Activated naive CD8-positive, alpha-beta T cell treated with anti-CD3 and anti-CD28 coated beads, Interleukin-2, amount 50 U/mL, for 16 hours (primary cell): ENCODE measurements around the gene YPEL1.

Experiments
- DNase-seq: peaks from one replicate; pipeline ENCODE4 v3.0.0-alpha.2; 2020; ENCODE audit warnings: low read depth, low spot score

YPEL1 gene, protein sequence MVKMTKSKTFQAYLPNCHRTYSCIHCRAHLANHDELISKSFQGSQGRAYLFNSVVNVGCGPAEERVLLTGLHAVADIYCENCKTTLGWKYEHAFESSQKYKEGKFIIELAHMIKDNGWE

DNA sequence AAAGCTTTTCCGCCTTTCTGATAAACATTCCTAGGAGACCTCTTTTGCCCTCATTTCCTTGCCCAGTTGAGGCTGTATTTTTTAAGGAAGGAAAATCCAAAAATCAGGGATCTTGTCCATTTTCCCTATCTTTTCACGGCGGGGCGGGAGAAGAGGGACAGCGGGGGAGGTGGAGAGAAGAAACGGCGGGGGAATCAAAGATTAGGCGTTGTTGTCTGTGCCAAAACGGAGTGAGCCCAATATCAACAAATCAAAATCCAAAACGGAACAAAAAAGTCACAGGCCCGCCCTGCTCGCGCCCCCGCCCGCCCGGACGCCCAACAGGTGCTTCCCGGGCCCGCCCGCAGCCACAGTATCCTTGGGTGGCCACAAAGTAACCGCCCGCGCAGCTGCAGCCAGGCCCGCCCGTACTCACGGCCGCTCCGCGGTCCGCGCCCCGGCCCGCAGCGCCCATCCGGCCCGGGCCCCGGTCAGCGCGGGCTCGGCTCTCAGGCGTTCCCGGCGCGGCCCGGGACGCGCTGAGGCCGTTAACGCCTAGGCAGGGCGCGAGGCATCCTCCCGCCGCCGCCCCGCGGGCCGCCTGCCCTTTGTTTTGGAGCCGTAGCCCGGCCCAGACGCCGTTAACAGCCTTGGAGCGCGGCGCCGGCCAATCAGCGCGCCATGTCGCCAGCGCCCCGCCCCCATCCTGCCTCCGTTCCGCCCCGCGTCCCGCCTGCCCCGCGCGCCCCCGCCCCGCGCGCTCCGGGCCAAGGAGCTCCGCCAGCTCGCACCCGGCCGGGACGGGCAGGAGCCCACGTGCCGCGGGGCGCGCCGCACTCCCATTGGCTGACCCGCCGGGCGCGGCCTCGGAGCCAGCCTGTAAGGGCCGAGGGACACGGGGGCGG, at the start of gene YPEL1:
TSS of gene YPEL1 (minus strand) at position 595 of the 884 bp plus-strand sequence. CDS start 25,050 bp downstream, outside the sequence.
- DNase-seq = peak; percentile 85

- no peak for DNase-seq
These were observed 44.7 kb upstream of the YPEL1 start for GRCh38 chr22:21780259-21780658.

DNA sequence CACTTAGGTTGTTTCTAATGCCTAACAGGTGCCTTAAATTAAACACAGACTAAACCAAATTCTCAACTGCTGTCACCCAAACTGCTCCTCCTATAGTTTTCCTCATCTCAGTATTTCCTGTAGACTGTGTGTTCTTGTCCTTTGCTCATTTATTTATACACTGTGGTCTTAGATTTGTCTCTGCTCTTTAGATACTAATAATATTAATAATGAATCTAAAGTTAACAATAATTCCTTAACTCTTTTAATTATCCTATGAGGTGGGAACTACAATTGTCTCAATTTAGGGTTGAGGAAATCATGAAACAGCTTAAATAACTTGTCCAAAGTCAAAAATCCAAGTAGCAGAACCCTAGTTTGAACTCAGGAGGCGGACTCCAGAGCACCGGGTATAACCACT, 43.9 kb upstream of the YPEL1 start:
- DNase-seq = no peak

DNA sequence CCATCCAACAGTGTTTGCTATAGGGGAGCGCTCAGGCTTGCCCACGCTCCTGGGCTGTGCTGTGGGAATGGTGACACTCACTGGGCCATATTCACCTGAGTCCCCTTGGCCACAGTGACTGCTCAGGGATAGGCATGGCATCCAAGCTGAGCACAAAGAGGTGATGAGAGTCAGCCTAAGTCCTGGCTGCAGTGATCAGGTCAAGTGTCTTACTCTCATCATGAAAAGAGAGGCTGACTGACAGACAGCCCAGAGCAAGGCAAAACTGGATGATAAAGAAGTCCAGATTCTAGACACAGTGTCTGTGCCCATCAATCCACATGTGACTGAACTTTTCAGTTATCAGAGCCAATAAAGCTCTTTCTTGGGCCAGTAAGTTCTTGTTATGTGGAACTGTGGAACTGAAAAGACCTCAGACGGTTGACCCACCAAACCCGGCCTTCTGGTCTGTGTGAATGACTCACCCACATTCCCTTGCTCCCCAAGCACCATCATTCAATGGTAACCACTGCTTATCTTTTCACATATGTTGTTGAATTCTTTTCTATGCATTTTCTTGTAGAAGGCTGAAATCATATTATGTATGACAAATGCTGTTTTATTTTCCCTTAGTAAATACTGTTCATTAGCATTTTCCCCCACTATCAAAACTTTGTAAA, 43.2 kb upstream of the YPEL1 start:
- no peak for DNase-seq

- no peak for DNase-seq
These were observed 36.0 kb upstream of the YPEL1 start for GRCh38 chr22:21771631-21771976.

DNA sequence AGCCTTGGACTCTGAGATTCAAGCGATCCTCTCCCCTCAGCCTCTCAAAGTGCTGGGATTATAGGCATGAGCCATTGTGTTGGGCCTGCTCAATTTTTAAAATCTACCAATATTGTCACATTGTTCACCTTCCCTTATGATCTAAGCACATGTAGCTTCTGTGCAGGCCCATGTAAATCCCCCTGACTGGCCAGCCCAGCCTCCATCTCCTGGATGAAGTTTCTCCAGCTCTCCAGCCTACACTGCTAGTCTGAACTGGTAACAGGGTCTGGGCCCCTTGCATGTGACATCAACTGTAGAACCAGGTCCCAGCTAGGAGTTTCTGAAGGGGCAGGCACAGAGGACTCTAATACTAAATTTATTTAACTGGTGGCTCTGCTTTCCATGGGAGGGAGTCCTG, 32.8 kb upstream of the YPEL1 start:
- no peak for DNase-seq

GRCh38 chr22:21766691-21767462, 31.3 kb upstream of the YPEL1 start:
- no peak for DNase-seq

DNA sequence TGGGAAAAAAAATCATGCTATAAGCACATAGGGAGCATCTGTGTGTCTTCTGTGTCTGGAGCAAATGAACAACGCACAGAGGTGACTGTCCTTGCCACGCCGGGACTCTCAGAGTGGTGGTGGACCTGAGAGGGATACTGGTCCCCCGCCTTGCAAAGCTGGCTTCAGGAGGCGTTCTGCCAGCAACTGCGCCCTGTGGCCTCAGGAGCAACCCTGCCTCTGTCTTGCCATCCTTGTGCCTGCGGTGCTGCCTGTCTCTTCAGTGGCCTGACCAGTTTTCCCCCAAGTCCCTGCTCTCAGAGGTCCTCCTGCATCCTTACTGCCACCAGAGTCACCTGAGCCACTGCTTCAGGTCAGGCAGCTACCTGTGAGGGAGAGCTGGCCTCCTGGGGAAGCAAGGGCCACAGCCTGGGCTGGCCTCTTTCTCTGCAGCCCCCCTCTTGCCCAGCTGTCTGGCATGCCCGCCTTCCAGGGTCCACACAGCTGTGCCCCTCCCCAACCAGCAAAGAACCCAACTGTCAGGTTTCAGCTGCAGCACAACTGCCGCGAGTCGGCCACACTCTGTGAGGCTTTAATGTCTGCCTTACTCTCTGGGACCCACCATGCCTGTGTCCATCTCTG, 30.4 kb upstream of the YPEL1 start:
- DNase-seq = no peak

- DNase-seq = no peak
These were observed 28.6 kb upstream of the YPEL1 start for GRCh38 chr22:21764038-21764804.

DNA sequence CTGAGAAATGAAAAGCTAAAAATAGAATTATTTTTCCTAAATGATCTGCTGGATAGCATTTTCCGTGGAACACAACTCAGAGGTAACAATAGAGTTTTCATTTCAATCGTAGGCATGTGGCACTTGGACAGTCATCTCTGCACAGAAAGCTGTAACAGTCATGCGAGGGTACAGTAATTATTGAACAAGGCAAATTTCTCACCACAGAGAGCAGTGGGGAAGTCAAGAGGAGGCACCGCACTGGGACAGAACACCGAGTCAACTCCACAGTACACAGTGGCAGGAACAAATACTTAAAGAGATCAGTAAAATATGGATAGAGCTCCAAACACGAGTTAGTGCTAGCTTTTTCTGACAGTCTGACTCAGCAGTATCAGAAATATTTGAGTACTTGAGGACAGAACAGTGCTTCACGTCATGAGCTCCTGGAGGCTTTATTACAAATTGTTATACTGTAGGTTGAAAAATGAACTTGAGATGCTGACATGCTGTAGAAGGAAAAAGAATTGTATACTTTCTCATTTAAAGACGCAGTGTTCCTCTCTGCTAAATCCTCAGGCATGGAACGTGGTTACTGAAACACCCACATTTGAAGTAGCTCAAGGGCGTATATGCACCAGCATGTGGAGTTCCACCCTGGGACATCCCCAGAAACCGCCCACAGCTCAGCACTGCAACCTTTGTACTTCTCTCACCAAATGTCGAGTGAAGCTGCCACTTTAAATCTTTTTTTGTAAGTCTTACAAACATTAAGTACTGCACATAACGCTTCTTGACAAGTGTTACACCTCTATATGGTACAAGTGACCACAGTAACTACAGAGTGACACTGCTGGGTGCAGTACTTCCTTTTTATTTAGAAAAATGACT, 27.4 kb upstream of the YPEL1 start:
- no peak for DNase-seq

GRCh38 chr22:21761994-21762680, 26.5 kb upstream of the YPEL1 start:
- no peak for DNase-seq

DNA sequence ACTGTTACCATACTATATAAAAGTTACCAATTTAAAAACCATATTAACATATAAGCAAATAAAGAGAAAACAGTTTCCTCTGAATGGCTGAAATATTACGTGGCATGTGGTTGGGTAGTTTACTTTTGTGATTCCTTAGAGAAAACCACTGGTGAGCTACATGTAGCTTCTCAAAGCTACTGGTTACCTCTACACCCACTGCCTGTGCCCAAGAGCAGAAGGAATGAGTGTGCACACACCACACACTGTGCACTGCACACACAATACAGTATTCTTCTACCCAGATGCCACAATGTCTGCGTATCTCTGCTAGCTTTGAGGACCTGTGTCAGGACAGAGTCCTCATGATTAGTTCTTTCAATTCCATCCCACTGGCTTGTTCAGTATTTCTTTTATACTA, 25.5 kb upstream of the YPEL1 start:
- no peak for DNase-seq

GRCh38 chr22:21760640-21761039, 25.0 kb upstream of the YPEL1 start:
- DNase-seq = no peak

DNA sequence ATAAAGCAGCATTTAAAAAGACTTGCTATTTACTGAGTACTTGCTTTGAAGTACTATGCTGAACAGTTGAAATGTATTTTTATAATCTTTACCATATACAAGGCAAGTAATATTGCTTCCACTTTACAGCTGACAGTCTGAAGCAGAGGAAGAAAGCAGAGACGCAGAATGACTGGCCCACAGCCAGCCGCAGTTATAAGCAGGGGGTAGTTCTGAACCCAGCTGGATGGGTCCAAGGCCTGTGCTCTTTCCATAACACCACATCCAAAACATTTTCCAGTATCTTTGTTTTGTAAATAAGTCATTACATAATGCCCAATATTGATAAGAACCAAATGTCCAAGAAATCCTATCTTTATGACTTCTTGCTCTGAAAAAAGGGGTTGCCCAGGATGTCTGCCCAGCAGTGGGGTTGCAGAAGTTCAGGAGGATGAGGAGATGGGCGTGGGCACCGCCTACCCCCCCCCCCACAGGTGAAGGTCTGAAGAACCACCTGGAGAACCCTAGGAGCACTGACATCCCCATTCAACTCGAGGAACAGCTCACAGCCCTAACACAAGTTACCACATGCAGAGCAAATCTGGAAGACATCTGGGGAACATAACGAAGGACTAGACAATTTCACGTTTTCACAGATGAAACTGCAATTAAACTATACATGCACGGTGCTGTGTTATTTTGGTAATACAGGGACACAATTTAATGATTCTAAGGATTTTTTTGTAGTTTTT, 24.2 kb upstream of the YPEL1 start:
- DNase-seq = no peak

- no peak for DNase-seq
These were observed 23.5 kb upstream of the YPEL1 start for GRCh38 chr22:21759093-21759492.

DNA sequence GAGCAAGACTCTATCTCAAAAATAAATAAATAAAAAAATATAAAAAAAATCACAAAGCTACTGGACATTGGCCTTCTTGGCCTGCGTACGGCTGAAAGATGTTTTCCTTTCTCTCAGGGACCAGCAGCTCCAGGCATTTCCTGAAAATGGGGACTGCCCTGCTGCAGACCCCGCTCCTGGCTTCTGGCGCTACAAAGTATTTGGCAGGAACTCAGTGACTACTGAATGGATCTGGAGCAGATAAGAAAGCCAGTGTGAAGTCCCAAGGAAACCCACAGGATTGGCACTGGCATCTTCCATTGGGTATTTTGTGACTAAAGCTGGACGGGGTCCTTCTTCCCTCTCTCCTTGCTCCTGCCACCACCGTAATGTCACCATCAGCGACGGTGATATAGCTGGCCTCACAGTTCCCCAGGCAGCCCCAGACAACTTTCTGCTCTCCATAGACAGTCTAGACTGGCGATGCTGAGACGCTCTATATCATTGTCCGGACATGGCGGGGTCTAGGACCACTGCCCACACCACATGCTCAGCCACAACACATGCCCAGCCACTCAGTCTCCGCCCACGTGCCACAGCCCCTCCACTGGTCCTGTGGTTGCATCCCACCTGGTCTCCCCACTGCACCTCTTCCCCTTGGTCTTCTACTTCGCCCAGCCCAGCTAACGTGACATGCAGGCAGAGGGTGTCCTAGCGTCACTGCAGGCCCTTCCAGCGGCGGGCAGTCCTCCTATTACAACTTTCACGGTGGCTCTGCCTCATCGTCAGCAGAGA, 22.7 kb upstream of the YPEL1 start:
- no peak for DNase-seq

DNA sequence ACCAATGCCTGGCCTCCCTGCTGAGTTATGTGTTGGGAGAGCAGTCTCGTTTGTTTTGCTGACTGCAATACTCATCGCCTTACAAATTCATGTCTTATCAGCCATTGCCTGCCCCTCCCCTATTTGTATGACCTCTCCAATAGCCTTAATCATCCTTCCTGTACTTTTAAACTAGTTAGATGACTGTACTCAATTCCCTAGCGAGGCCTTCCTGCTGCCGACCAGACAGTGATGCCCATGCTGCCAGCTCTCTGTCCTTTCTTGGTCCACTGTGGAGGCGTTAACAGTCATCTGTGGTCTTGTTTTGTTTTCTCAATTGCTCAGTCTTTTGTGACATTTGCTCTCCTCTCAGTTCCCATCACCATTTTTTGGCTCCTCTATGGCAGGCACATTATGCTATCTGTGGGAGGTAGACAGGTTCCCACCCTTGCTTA, 20.3 kb upstream of the YPEL1 start:
- DNase-seq = no peak

GRCh38 chr22:21754523-21754922, 18.9 kb upstream of the YPEL1 start:
- DNase-seq = no peak
